HG02798 (cell line): ENCODE results near the gene HK2.
"Not testable (repeated sequence)": the region's sequence is repeated elsewhere in the genome, so short reads cannot be mapped to it uniquely, and the experiment has no call there.

Experiments used
- ATAC-seq: cut with Tn5 transposase; IDR thresholded peaks from one replicate; pipeline ENCODE4 v1.9.1; 2021; ENCODE audit warnings: mild to moderate bottlenecking; ENCODE audit not compliant: unreplicated experiment, poor library complexity

Gene HK2

GRCh38 chr2:74891136-74891764 is 57.3 kb downstream of the HK2 start:
- ATAC-seq, result no peak

DNA sequence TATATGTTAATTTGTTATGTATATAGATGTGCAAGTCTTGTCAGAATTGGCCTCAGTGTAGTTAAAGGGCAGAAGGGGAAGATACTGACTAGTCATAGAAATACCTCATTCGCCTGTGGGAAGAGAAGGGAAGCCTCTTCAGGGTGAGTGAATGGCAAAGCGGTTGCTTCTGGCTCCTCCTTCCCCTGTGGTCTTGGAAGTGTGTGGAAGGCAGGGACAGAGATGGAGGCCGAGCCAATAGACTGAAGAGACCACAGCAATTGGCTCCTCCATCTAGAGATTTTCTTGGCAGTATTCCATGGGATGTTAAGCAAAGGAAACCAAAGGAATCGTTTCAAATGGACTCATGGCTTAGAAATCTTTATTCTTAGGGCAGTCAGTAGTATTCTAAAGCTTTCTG is 57.9 kb downstream of the HK2 start:
- ATAC-seq, result not testable (repeated sequence)

- no peak for ATAC-seq
Observed at GRCh38 chr2:74892609-74893008, 58.7 kb downstream of the HK2 start.

DNA sequence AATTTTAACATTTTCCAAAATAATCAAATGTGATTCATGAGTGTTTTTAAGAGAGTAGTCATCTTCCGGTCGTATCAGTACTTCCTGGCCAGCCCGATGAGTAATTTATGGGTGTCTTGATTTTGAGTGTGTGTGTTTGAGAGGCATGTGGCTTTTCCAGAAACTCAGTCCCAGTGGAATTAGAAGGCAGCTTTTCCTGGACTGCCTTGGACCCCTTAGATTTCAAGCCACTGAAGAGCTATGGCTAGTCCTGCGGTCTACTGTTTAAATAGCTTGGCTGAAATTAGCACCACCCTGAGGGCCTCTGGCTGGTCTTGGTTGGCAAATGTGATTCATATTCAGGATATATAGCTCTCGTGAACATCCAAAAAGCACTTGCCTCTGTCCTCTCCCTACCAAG is 59.4 kb downstream of the HK2 start:
- ATAC-seq, result no peak

DNA sequence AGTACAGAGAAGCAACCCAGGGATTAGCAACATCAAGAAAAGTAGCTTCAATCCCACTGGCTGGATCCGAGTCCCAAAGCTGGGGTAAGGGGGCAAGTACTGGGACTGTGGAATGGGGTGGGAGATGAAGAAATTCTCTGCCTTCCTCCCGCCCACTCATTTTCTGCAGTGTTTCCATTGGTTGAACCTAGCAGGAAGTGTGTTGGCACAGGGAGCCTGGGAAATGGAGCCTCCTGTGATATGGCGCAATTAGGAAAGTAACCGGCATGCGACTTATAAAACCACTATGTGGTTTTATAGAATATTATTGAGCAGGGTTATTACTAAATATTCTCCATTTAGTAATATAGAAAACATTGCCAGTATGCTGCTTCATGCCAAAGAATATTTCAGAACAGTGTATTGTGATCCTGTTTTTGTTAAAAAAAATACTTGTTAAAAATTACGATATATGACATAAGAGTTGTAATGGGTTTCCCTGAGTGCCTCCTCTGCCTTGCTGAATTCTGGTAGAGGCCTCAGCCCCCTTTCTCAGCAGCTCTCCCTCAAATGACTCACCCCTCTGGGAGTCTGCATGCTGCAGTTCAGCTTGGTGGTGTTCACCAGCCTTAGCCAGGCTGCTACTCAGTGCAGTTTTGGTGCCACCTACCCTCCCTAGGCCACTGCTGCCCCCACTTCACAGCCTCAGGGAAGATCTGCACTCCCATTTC is 60.5 kb downstream of the HK2 start:
- no peak for ATAC-seq

GRCh38 chr2:74895001-74895400 is 61.1 kb downstream of the HK2 start:
- ATAC-seq, result no peak

DNA sequence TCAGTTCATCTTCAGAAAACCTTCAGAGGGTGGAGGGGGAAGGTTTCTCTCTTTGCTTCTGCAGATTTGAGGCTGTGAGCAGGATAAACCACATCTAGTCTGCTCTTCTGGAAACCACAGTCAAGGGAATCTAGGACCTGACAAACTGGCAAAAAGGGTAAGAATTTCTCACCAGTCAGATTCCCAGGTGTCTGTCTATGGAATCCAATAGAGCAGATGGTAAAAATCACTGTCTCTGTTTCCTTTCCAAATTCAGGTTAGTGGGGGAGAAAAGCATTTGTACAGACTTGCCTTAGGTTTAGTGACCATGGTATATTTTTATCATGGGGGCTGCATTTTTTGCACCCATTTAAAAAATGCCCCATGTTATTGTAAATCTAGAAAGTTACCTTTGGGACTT is 62.3 kb downstream of the HK2 start:
- no peak for ATAC-seq

GRCh38 chr2:74900225-74900624 is 66.3 kb downstream of the HK2 start:
- not testable (repeated sequence) for ATAC-seq

- ATAC-seq, result no peak
Observed at GRCh38 chr2:74902281-74902860, 68.4 kb downstream of the HK2 start.

DNA sequence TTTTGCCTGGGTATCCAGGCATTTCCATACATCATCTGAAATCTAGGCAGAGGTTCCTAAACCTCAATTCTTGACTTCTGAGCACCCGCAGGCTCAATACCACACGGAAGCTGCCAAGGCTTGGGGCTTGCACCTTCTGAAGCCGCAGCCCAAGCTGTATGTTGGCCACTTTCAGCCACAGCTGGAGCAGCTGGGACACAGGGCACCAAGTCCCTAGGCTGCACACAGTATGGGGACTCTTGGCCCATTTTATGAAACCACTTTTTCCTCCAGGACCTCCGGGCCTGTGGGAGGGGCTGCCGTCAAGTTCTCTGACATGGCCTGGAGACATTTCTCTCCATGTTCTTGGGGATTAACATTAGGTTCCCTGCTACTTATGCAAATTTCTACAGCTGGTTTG is 72.5 kb downstream of the HK2 start:
- ATAC-seq, result no peak

DNA sequence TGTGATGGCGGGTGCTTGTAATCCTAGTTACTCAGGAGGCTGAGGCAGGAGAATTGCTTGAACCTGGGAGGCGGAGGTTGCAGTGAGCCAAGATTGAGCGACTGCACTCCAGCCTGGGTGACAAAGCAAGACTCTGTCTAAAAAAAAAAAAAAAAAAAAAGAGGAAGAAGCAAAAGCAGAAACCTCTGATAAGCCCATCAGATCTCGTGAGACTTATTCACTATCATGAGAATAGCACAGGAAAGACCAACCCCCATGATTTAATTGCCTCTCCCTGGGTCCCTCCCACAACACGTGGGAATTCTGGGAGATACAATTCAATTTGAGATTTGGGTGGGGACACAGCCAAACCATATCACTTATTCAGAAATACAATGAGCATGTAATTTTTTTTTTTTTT is 73.6 kb downstream of the HK2 start:
- ATAC-seq, result not testable (repeated sequence)

DNA sequence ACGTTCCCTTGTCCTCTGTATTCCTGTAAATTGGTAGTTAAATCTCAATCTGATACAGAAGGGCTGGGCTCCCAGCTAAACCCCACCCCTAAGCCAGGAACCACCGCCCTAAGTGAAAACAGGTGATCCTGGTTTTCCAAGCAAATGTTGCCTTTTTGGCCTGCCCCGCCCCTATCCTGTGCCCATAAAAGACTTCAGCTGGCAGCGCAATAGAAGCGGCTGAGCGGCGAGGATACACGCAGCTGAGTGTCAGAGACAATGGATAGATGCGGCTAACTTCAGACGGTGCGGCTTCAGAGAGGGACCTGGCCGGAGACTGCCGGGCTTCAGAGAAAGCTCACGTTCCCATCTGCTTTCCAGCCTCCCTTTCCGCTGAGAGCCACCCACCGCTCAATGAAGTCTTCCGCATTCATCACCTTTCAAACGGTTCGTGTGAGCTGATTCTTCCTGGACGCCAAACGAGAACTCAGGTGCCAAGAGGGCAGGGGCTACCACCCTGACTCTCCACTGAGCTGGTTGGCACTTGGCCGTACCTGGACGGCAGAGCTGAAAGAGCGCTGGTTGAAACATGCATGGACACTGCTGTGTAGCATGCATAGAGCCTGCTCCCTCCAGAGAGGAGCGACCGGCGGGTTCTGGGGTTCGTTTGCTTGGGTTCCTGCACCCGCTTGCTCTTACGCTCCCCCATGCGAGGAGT is 75.0 kb downstream of the HK2 start:
- no peak for ATAC-seq

DNA sequence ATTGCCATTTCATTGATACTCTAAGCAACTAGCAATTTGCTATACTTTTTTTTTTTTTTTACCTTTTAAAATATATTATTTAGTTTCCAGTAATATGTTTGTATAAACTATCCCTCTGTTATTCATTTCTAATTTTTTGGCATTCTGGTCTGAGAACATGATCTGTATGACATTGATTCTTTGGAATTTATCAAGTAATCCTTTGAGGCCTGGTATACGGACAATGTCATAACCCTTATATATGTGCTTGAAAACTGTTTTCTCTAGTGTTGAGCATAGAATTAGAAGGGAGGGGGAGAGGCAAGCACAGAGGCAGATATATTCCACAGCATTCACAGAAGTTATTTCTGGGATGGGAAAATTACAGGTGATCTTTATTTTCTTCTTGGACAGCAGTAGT is 76.3 kb downstream of the HK2 start:
- no peak for ATAC-seq

DNA sequence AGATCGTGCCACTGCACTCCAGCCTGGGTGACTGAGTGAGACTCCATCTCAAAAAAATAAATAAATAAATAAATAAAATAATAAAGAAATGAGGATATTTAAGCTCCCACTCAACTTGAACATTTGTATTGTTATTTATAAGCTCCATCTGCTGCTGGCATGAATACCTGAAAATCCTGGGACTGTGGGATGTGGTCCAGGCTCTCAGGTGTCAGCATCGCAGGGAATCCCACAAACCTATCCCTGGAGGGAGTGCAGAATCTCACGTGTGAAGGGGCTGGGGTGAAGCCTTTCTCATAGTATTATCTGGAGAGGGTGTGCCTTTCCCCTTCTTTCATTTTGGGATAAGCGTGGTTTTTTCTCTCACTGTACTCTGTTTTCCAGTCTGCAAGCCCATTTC is 77.1 kb downstream of the HK2 start:
- no peak for ATAC-seq

- no peak for ATAC-seq
Observed at GRCh38 chr2:74915743-74916142, 81.8 kb downstream of the HK2 start.

- ATAC-seq, result no peak
Observed at GRCh38 chr2:74916394-74916793, 82.5 kb downstream of the HK2 start.

DNA sequence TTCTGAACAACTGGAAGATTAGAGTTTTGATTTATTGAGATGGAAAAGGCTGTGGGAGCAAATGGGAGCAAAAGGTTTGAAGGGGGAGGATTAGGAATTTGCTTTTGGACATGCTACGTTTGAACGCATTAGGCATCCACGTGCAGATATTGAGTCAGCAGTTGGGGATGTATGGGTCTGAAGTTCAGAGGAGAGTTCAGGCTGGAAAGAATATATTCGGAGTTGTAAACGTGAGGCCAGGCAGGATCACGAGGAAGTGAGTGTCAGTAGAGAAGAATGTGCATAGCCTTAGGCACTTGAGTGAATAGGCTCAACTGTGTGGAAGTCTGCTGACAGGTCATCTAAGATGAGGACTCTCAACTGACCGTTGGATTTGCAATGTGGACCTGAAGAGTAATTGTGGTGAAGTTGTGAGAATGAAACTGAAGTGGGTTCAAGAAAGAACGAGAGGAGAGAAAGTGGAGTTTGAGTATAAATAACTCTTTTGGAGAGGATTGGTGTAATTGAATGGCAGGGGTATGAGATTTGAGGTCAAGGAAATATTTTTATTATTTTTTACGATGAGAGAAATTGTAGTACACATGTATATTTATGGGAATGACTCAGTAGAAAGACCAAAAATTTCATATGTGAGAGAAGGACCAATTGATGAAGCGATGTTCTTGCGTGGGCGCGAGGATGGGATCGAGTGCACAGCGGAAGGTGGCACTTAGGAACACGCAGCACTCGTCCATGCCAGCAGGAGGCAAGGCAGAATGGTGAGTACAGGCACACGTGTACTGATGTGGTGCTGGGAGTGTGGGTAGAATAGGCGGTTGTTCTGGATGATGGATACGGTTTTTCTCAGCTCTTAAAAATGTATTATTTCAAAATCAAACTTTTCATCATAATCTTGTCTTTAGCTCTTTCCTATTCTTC is 84.0 kb downstream of the HK2 start:
- no peak for ATAC-seq

DNA sequence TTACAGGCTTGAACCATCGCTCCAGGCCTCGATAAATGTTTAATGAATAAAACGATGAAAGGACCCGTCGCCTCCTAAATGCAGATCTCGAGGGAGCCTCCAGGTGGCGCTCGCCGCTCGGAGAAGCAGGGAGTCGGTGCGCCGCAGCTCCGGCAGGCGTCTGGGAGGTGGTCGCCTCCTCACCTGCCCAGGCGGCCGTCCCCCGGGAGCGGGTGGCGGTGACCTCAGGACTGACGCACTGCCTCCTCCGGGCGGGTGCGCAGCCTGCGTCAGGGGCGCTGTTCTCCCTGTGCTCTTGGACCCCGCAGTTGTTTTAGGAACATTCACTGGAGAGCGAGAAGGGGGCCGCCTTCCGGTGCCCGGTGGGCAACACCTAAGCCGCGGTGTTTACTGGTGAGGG is 85.9 kb downstream of the HK2 start:
- ATAC-seq, result peak; percentile 59

- ATAC-seq, result no peak
Observed at GRCh38 chr2:74921236-74921736, 87.4 kb downstream of the HK2 start.

GRCh38 chr2:74922592-74923227 is 88.8 kb downstream of the HK2 start:
- ATAC-seq, result no peak
